Measurements from ENCODE around the gene PLCXD3.

- TF ChIP-seq EZH2 (IDR thresholded peaks at IDR 0.05) (no peak), POLR2AphosphoS5 (IDR thresholded peaks at IDR 0.05; ENCODE audit: borderline replicate concordance, low read depth, low read length) (no peak)
Measured at GRCh38 chr5:41275813-41276512, 234.4 kb downstream of the PLCXD3 start.

Data from SK-N-MC (cell line).